ENCODE measurements around the gene GPR141. TPM values are rescaled to one million over a fixed set of nuclear protein-coding genes. Genes with fewer than 3 reads are reported as not detected.
A peak's percentile ranks its signal among the peaks of the same experiment; 100 is the strongest.
"Not testable (repeated sequence)": the region's sequence is repeated elsewhere in the genome, so short reads cannot be mapped to it uniquely, and the experiment has no call there.

Gene GPR141
- total RNA-seq, 8 experiments from 2014 or later: 0.29 to 3.4 (median 0.63) TPM; not detected in 5

- Histone ChIP-seq H3K4me3 (no peak overlapping the region), H3K27ac (no peak overlapping the region), H3K4me1 (replicated peaks in 1 of 2) (no peaks in the 10 kb centered on the region)
- 5 to 100% (median 84%) methylated on average over 1 to 4 of the region's 4 CpGs; no CpG with 5 or more reads in 2 of the 10 experiments for WGBS, 10 experiments
- ATAC-seq (replicated peaks in 6 of 8): no peak
- in situ Hi-C loops (cut with MboI; ENCODE audit: low pct_unique_long_range_greater_than_20kb in 2 of 9, low sequenced_read_pairs in 9 of 9, unreplicated experiment in 9 of 9): no loop called here
These were observed 14.7 kb downstream of the GPR141 start for GRCh38 chr7:37698276-37698675.

DNA sequence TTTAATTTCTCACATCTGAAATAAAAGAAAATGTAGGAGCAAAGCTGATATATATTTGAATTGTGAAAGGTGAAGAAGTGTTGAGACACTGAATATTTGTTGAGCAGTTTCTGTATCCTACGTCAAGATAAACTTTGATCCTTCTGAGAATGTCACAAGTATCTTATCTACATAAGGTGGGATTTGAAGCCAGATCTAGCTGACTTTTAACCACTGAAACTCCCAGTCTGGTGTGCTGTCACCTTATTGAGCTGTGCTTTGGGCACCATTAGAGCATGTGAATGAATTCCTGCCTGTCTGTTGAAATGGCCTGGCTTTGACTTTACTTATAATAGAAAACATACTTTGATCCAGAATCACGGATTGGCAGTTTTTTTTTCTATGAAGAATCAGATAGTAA lies 15.2 kb downstream of the GPR141 start:
- WGBS, 10 experiments: 0 to 100% (median 94%) methylated on average over 1 to 2 of the region's 2 CpGs; no CpG with 5 or more reads in 2 of the 10 experiments
- Histone ChIP-seq H3K27ac (no peak overlapping the region), H3K4me3 (no peak overlapping the region), H3K4me1 (replicated peaks in 1 of 2) (no peaks in the 10 kb centered on the region)
- in situ Hi-C loops (cut with MboI; ENCODE audit: low pct_unique_long_range_greater_than_20kb in 2 of 9, low sequenced_read_pairs in 9 of 9, unreplicated experiment in 9 of 9): no loop called here
- no peak for ATAC-seq (replicated peaks in 6 of 8)

DNA sequence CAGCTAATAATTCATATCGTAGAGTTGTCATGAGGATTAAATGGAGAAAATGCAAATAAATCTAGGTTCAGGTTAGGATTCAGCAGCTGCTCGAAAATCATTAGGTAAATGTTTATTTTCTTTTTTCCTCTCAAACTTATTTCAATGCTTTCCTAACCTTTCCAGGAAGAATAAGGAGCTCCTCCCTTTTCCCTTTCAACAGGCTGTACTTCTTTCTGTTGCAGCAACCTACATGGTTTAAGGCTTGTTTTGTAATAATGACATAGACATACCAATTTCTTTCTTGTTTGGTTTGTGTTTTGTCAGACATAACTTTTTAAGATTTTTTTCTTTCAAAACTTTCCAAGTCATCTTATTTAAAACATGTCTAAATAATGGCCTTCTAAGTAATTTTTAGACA lies 18.2 kb downstream of the GPR141 start:
- Histone ChIP-seq H3K4me1 (replicated peaks in 1 of 2) (no peaks in the 10 kb centered on the region), H3K27ac (no peak overlapping the region), H3K4me3 (no peak overlapping the region)
- ATAC-seq (replicated peaks in 6 of 8): peak in 1 of 8 experiments; percentile 69
- WGBS, 10 experiments: 0 to 100% (median 60%) methylated on average over 1 to 2 of the region's 2 CpGs; no CpG with 5 or more reads in 1 of the 10 experiments
- in situ Hi-C loops (cut with MboI; ENCODE audit: low pct_unique_long_range_greater_than_20kb in 2 of 9, low sequenced_read_pairs in 9 of 9, unreplicated experiment in 9 of 9): no loop called here

GRCh38 chr7:37703361-37703760 lies 19.8 kb downstream of the GPR141 start:
- no peaks in the 10 kb centered on the region for H3K4me1 ChIP-seq (replicated peaks in 1 of 2)
- no peak overlapping the region for H3K4me3 ChIP-seq
- no peak overlapping the region for H3K27ac ChIP-seq
- no peak for ATAC-seq (replicated peaks in 6 of 8)
- in situ Hi-C loops (cut with MboI; ENCODE audit: low pct_unique_long_range_greater_than_20kb in 2 of 9, low sequenced_read_pairs in 9 of 9, unreplicated experiment in 9 of 9): no loop called here

- H3K4me1 ChIP-seq (replicated peaks in 1 of 2); ATAC-seq (replicated peaks in 6 of 8); H3K27ac ChIP-seq; H3K4me3 ChIP-seq; in situ Hi-C loops (cut with MboI; ENCODE audit: low pct_unique_long_range_greater_than_20kb in 2 of 9, low sequenced_read_pairs in 9 of 9, unreplicated experiment in 9 of 9): not testable (repeated sequence)
- 7 to 100% (median 70%) methylated on average over 1 to 4 of the region's 4 CpGs; no CpG with 5 or more reads in 2 of the 10 experiments for WGBS, 10 experiments
These were observed 20.8 kb downstream of the GPR141 start for GRCh38 chr7:37704328-37704833.

GRCh38 chr7:37705976-37706375 lies 22.4 kb downstream of the GPR141 start:
- no peak overlapping the region for H3K27ac ChIP-seq
- no peak overlapping the region for H3K4me3 ChIP-seq
- H3K4me1 ChIP-seq (replicated peaks in 1 of 2): no peaks in the 10 kb centered on the region
- 20 to 99% (median 88%) methylated on average over 1 to 6 of the region's 6 CpGs; no CpG with 5 or more reads in 3 of the 10 experiments for WGBS, 10 experiments
- no peak for ATAC-seq (replicated peaks in 6 of 8)
- in situ Hi-C loops (cut with MboI; ENCODE audit: low pct_unique_long_range_greater_than_20kb in 2 of 9, low sequenced_read_pairs in 9 of 9, unreplicated experiment in 9 of 9): no loop called here

GRCh38 chr7:37706804-37707203 lies 23.2 kb downstream of the GPR141 start:
- no peaks in the 10 kb centered on the region for H3K4me1 ChIP-seq (replicated peaks in 1 of 2)
- no peak overlapping the region for H3K4me3 ChIP-seq
- WGBS, 10 experiments: 10 to 100% (median 67%) methylated on average over 1 to 4 of the region's 5 CpGs; no CpG with 5 or more reads in 1 of the 10 experiments
- in situ Hi-C loops (cut with MboI; ENCODE audit: low pct_unique_long_range_greater_than_20kb in 2 of 9, low sequenced_read_pairs in 9 of 9, unreplicated experiment in 9 of 9): no loop called here
- ATAC-seq (replicated peaks in 6 of 8): no peak
- no peak overlapping the region for H3K27ac ChIP-seq

- in situ Hi-C loops (cut with MboI; ENCODE audit: low pct_unique_long_range_greater_than_20kb in 2 of 9, low sequenced_read_pairs in 9 of 9, unreplicated experiment in 9 of 9): no loop called here
- 0 to 100% (median 74%) methylated on average over 1 to 4 of the region's 4 CpGs for WGBS, 10 experiments
- Histone ChIP-seq H3K4me1 (replicated peaks in 1 of 2) (no peaks in the 10 kb centered on the region), H3K27ac (no peak overlapping the region), H3K4me3 (no peak overlapping the region)
- no peak for ATAC-seq (replicated peaks in 6 of 8)
These were observed 24.4 kb downstream of the GPR141 start for GRCh38 chr7:37707754-37708485.

- H3K4me3 ChIP-seq: no peak overlapping the region
- in situ Hi-C loops (cut with MboI; ENCODE audit: low pct_unique_long_range_greater_than_20kb in 2 of 9, low sequenced_read_pairs in 9 of 9, unreplicated experiment in 9 of 9): no loop called here
- 0 to 100% (median 85%) methylated on average over 1 to 5 of the region's 5 CpGs; no CpG with 5 or more reads in 1 of the 10 experiments for WGBS, 10 experiments
- H3K27ac ChIP-seq: no peak overlapping the region
- no peak for ATAC-seq (replicated peaks in 6 of 8)
- H3K4me1 ChIP-seq (replicated peaks in 1 of 2): no peaks in the 10 kb centered on the region
These were observed 26.3 kb downstream of the GPR141 start for GRCh38 chr7:37709631-37710509.

DNA sequence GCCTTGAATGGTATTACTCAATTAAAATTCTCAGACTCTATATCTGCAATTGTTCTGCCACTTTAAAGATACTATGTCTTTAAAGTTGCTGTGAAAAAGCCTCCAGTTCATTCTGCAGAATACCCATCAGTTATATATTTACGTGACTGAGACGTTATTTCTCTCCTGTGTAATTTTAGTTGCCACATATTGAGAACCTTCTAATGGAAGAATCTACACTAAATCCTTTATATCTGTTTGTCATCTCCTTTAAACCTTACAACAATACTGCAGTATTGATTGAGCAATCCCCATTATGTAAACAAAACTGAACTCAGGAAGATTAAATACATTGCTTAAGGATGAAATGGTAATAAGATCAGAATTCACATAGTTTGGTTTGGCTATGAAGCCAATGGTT lies 30.0 kb downstream of the GPR141 start:
- Histone ChIP-seq H3K4me3 (no peak overlapping the region), H3K27ac (no peak overlapping the region), H3K4me1 (replicated peaks in 1 of 2) (no peaks in the 10 kb centered on the region)
- in situ Hi-C loops (cut with MboI; ENCODE audit: low pct_unique_long_range_greater_than_20kb in 2 of 9, low sequenced_read_pairs in 9 of 9, unreplicated experiment in 9 of 9): no loop called here
- no peak for ATAC-seq (replicated peaks in 6 of 8)
- WGBS, 10 experiments: 18 to 100% (median 85%) methylated on average over 2 of the region's 2 CpGs; no CpG with 5 or more reads in 1 of the 10 experiments

DNA sequence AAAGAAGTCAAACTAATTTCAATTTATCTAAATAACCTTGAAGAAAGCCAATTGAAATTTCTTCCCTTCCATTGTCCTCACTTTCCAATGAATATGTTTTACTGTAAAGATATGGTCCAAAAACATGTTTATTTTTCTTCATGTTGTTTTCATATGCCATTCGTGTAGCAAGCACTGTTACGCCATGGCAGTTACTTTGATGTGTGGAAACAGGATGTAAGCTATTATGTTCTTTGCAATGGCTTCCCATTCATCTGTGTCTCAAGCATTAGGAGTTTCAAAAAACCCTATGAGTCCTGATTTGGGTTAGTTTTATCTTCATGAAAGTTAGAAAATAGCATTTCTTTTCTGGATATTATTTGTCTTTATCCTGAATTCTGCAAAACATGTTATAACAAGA lies 31.0 kb downstream of the GPR141 start:
- 9 to 89% (median 68%) methylated on average over 2 of the region's 2 CpGs; no CpG with 5 or more reads in 1 of the 10 experiments for WGBS, 10 experiments
- Histone ChIP-seq H3K4me3 (no peak overlapping the region), H3K4me1 (replicated peaks in 1 of 2) (no peaks in the 10 kb centered on the region), H3K27ac (no peak overlapping the region)
- in situ Hi-C loops (cut with MboI; ENCODE audit: low pct_unique_long_range_greater_than_20kb in 2 of 9, low sequenced_read_pairs in 9 of 9, unreplicated experiment in 9 of 9): no loop called here
- ATAC-seq (replicated peaks in 6 of 8): no peak

DNA sequence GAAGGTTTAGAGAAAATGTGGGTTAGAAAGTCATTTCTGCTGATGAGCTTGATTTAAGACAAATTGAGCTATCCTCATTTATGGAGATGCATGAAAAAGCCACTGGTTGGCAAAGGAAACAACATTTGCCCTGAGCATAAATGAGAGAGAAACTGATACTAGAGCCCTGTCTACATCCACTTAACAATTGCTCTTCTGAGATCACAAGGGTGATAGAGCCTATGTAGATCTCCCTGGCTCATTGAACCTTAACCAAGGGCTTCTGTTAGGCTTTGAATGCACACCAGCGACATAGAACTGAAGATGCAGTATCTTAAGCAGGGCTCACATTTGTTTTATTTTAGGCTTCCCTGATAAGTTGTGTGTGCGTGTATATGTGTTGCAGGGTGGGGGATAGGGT lies 35.0 kb downstream of the GPR141 start:
- H3K27ac ChIP-seq: no peak overlapping the region
- no peaks in the 10 kb centered on the region for H3K4me1 ChIP-seq (replicated peaks in 1 of 2)
- in situ Hi-C loops (cut with MboI; ENCODE audit: low pct_unique_long_range_greater_than_20kb in 2 of 9, low sequenced_read_pairs in 9 of 9, unreplicated experiment in 9 of 9): no loop called here
- H3K4me3 ChIP-seq: no peak overlapping the region
- WGBS, 10 experiments: 0 to 100% (median 79%) methylated on average over 1 to 2 of the region's 2 CpGs; no CpG with 5 or more reads in 2 of the 10 experiments
- ATAC-seq (replicated peaks in 6 of 8): no peak

DNA sequence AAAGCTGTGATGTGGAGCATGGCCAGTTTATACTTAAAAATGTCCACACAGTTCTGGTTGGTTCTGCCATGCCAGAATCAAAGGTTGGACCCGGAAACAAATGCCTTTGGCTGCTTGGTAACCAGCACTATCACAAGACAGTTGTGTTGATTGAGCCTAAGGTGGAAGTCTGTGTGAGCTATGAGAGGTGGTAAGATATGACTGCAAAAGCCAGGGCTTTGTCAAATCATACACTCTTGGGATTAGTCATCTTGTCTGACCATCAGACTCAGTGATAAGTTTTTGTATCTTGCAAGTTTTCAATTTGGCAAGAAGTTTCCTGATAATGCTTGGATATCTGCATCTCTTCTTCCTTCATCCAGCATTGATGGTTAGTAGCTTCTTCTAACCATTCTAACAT lies 35.5 kb downstream of the GPR141 start:
- no peak overlapping the region for H3K4me3 ChIP-seq
- no peak overlapping the region for H3K27ac ChIP-seq
- H3K4me1 ChIP-seq (replicated peaks in 1 of 2): no peaks in the 10 kb centered on the region
- in situ Hi-C loops (cut with MboI; ENCODE audit: low pct_unique_long_range_greater_than_20kb in 2 of 9, low sequenced_read_pairs in 9 of 9, unreplicated experiment in 9 of 9): no loop called here
- ATAC-seq (replicated peaks in 6 of 8): no peak
- WGBS, 10 experiments: 0 to 86% (median 22%) methylated on average over 1 of the region's 1 CpG; no CpG with 5 or more reads in 4 of the 10 experiments
